K562 (cell line): Measurements from ENCODE around the gene PPP3CB. TPM values are rescaled to one million over a fixed set of nuclear protein-coding genes. Genes with fewer than 3 reads are reported as not detected.
A peak's percentile ranks its signal among the peaks of the same experiment; 100 is the strongest.

Experiments used
- ETS2 ChIP-seq: IDR thresholded peaks from 2 replicates; pipeline ENCODE4 v1.6.1; 2016; ENCODE audit warnings: borderline replicate concordance, missing genetic modification characterization, mild to moderate bottlenecking, moderate library complexity, missing compliant biosample characterization; ENCODE audit not compliant: poor library complexity, severe bottlenecking
- MYC ChIP-seq, 2 experiments: fragments of 250-450 bp in 1 of 2; sonication (Bioruptor Pico) in 1 of 2; IDR thresholded peaks; 2 replicates each; pipeline versions ENCODE4 v1.5.1 to v1.6.1; 2012 to 2021; ENCODE audit warnings: low read depth in 2 of 2, borderline replicate concordance in 1 of 2, improper control_type of control experiment in 1 of 2, low read length in 1 of 2, mild to moderate bottlenecking in 1 of 2, moderate library complexity in 1 of 2
- RBM22 ChIP-seq: fragments of 200-400 bp; formaldehyde crosslinking; IDR thresholded peaks from 2 replicates; pipeline ENCODE4 v1.6.1; 2018; ENCODE audit warnings: low read length, low read depth; ENCODE audit not compliant: poor library complexity, severe bottlenecking
- RERE ChIP-seq: sonication (generic); formaldehyde crosslinking; IDR thresholded peaks from 2 replicates; pipeline ENCODE4 v1.8.0; 2023; ENCODE audit warnings: missing genetic modification reagents, mild to moderate bottlenecking, borderline replicate concordance
- RFX7 ChIP-seq: fragments of 250-450 bp; sonication (Bioruptor Pico); IDR thresholded peaks from 2 replicates; pipeline ENCODE4 v1.5.1; 2021; ENCODE audit warnings: mild to moderate bottlenecking
- SRSF9 ChIP-seq: fragments of 200-400 bp; formaldehyde crosslinking; IDR thresholded peaks from 2 replicates; pipeline ENCODE4 v1.6.1; 2017; ENCODE audit warnings: low read depth, low read length, borderline replicate concordance
- TGIF2 ChIP-seq: sonication (generic); formaldehyde crosslinking; IDR thresholded peaks from 2 replicates; pipeline ENCODE4 v1.8.1; 2022; ENCODE audit warnings: mild to moderate bottlenecking, missing genetic modification reagents, moderate library complexity
- U2AF2 ChIP-seq: fragments of 200-400 bp; formaldehyde crosslinking; optimal IDR thresholded peaks from 2 replicates; pipeline ENCODE3; 2017; ENCODE audit warnings: low read depth, mild to moderate bottlenecking, low read length
- ZNF561 ChIP-seq: fragments of 450-650 bp; formaldehyde crosslinking; conservative IDR thresholded peaks from 2 replicates; pipeline ENCODE4 v1.4.0; 2020; ENCODE audit warnings: mild to moderate bottlenecking, moderate library complexity
- polyA plus RNA-seq, 8 experiments: library from polyadenylated mRNA; depleted of rRNA in 4 of 8; stranded (reverse) in 5 of 8; unstranded in 3 of 8; fragments of >200 nt; fragmentation: Nextera tagmentation in 2 of 8; fragmentation: Illumina TruSeq in 1 of 8; extraction: Ambion mirVana in 2 of 8; extraction: Trizol in 1 of 8; gene quantifications; 2 replicates each; pipeline versions ENCODE4 v1.2.1 to v1.2.3, GENCODE V29; 2011 to 2014; ENCODE audit warnings: inconsistent platforms in 1 of 8, missing spikeins in 1 of 8
- total RNA-seq, 7 experiments: library from RNA; depleted of rRNA in 6 of 7; stranded (reverse); fragments of >200 nt in 6 of 7; fragmentation: Illumina TruSeq in 2 of 7; extraction: Trizol in 2 of 7; gene quantifications; 2 replicates each; pipeline versions ENCODE4 v1.2.1 to v1.2.3, GENCODE V29; 2011 to 2021; ENCODE audit warnings: low replicate concordance in 1 of 7
- TF ChIP-seq, protein P1 (sequence below), 2 experiments: fragments of 450-650 bp in 1 of 2; sonication (generic) in 1 of 2; formaldehyde crosslinking in 1 of 2; IDR thresholded peaks; 2 replicates each; pipeline versions ENCODE4 v1.7.1 to v1.9.0; 2016 to 2022; ENCODE audit warnings: inconsistent platforms in 1 of 2, mild to moderate bottlenecking in 1 of 2, missing genetic modification reagents in 1 of 2

PPP3CB gene
- total and polyA plus RNA-seq, 9 of the 15 experiments (the other 6 are each of a cell fraction or from before 2014, with no cell fraction given): 9.6 to 27.6 (median 17.8) TPM

GRCh38 chr10:73495226-73495883 is 469 bp downstream of the PPP3CB start (continued):
- TF ChIP-seq ETS2 (tag) (no peak), RFX7 (CRISPR knock-in tag) (no peak), ZNF561 (no peak), TGIF2 (CRISPR knock-in tag) (peak; percentile 93), U2AF2 (no peak), RERE (CRISPR knock-in tag) (peak; percentile 95), RBM22 (peak; percentile 94), MYC (IDR thresholded peaks at IDR 0.05; ENCODE audit: low read depth, low read length) (peak; percentile 31; the same call in 1 of the 2 replicates), MYC (CRISPR knock-in tag; IDR thresholded peaks at IDR 0.05; ENCODE audit: borderline replicate concordance, low read depth) (peak; percentile 89; the same call in 1 of the 2 replicates), SRSF9 (no peak)
- TF ChIP-seq, protein P1, sequence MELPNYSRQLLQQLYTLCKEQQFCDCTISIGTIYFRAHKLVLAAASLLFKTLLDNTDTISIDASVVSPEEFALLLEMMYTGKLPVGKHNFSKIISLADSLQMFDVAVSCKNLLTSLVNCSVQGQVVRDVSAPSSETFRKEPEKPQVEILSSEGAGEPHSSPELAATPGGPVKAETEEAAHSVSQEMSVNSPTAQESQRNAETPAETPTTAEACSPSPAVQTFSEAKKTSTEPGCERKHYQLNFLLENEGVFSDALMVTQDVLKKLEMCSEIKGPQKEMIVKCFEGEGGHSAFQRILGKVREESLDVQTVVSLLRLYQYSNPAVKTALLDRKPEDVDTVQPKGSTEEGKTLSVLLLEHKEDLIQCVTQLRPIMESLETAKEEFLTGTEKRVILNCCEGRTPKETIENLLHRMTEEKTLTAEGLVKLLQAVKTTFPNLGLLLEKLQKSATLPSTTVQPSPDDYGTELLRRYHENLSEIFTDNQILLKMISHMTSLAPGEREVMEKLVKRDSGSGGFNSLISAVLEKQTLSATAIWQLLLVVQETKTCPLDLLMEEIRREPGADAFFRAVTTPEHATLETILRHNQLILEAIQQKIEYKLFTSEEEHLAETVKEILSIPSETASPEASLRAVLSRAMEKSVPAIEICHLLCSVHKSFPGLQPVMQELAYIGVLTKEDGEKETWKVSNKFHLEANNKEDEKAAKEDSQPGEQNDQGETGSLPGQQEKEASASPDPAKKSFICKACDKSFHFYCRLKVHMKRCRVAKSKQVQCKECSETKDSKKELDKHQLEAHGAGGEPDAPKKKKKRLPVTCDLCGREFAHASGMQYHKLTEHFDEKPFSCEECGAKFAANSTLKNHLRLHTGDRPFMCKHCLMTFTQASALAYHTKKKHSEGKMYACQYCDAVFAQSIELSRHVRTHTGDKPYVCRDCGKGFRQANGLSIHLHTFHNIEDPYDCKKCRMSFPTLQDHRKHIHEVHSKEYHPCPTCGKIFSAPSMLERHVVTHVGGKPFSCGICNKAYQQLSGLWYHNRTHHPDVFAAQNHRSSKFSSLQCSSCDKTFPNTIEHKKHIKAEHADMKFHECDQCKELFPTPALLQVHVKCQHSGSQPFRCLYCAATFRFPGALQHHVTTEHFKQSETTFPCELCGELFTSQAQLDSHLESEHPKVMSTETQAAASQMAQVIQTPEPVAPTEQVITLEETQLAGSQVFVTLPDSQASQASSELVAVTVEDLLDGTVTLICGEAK (IDR thresholded peaks at IDR 0.05): peak; percentile 67; the same call in 1 of the 2 replicates
- TF ChIP-seq, protein P1 (CRISPR knock-in tag; IDR thresholded peaks at IDR 0.05): no peak
